HG03558 (cell line): ENCODE measurements around the gene DNAH7.
"Not testable (repeated sequence)": the region's sequence is repeated elsewhere in the genome, so short reads cannot be mapped to it uniquely, and the experiment has no call there.

Experiments
- ATAC-seq: cut with Tn5 transposase; IDR thresholded peaks from one replicate; pipeline ENCODE4 v1.9.1; 2021; ENCODE audit warnings: moderate number of reproducible peaks; ENCODE audit not compliant: unreplicated experiment; ENCODE audit errors: extremely low read depth

DNAH7 gene

GRCh38 chr2:195993623-195994022 lies 75.0 kb downstream of the DNAH7 start:
- no peak for ATAC-seq

DNA sequence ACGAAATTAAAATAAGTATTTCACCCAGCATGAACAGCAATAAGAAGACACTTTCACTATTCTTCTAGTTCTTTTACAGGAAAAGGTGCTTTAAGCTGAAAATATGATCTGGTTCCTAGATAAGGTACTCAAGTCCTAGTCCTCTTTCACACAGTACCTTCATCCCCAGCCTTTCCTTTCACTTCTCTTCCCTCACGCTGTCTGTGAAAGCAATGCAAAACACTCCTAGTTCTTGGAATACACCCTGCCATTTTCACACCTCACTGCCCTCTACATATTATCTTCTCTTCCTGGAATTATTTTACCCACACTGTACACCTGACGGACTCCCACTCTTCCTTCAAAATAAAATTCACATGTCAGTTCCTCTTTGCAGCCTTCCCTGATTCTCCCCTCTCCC lies 82.9 kb downstream of the DNAH7 start:
- ATAC-seq: no peak

DNA sequence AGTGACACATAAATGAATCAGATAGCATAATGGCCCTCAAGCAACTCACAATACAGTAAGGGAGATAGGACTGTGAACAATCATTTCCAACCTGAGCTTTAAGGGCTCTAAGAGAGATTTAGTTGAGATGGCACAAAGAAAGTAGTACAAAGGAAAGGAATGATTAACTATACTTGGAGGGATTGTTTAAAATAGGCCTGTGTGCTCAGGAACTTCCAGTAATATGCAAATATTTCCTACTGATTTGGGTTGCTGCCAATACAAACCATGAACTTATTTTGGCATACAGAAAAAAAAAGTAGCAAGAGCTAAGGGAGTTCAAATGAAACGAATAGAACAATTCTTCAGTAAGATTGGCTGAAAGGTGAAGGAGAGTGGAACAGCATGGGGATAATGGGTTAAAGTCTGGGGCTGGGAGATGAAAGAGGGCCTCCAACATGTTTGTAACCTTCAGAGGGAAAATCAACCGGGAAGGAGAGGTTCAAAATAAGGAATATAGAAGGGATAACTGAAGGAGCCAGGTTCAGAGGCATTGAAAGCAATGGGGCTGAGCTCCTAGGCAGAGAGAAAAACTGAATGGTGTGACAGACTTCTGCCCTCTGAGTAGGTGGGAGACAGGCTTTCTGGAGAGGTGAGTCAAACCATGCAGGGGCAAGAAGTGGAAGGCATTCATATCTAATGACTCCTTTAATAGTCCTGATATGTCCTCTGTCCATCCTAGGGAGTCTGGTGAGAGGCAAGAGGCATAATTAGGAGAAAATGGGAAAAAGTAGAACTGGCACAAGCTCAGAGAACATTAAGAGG lies 83.5 kb downstream of the DNAH7 start:
- ATAC-seq: no peak

DNA sequence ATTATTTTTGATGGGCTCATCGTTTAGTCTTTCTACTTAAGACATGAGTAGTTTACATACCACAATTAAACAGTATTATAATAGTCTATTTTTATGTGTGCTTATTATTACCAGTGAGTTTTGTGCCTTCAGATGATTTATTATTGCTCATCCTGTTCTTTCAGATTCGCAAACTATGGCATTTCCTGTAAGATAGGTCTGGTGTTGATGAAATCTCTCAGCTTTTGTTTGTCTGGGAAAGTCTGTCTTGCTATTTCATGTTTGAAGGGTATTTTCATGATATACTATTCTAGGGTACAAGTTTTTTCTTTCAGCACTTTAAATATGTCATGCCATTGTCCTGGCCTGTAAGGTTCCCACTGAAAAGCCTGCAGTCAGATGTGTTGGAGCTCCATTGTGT lies 101.3 kb downstream of the DNAH7 start:
- ATAC-seq: no peak

DNA sequence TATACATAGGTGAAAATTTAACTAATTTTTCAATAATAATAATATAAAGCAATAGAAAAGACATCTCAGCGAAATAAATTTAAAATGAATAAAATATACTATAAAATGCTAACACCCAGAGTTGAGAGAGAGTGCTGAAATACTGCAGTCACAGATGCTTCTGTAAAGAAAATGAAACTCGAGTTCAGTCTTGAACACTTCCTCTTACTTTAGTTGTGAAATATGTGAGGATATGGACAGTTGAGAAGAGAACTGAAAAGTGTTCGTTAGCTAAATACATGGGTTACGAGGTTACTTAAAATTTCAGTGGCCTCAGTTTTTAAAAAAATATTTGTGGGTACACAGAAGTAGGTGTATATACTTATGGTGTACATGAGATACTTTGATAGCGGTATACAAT lies 106.8 kb downstream of the DNAH7 start:
- peak; percentile 81 for ATAC-seq

DNA sequence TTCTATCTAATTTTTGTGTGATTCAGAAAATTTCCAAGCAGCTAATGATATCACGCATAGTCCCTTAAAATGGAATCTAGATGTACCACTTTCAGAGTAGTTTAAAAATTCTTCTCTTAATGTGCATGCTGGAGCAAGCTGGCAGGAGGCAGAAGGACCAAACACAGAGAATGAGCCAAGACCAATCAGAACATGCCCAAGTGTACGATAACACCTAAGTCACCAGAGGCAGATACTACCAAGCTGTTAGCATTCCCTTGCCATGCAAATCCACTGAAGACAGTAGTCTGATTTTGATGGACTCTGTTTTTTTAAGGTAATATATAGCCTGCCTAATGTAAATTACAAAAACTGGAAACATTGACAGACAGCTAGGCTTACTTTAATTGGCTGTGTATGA lies 109.3 kb downstream of the DNAH7 start:
- no peak for ATAC-seq

DNA sequence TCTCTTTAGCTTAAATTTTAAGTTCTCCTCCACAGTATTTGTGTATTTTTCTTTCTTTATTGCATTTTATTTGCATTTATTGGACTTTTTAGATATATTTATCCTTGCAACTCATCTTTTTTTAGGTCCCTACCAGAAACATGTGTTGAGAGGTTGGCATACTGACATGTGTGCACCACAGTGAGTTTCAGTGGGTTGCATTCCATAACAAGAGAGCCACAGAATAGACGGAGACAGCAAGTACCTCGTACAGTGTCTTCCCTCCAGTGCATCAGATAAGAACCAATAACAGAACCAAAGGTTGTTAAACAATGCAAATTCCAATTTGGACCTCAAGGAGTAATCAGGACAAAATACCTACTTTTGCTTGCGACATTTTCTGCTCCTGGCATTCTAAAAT lies 111.9 kb downstream of the DNAH7 start:
- ATAC-seq: no peak

DNA sequence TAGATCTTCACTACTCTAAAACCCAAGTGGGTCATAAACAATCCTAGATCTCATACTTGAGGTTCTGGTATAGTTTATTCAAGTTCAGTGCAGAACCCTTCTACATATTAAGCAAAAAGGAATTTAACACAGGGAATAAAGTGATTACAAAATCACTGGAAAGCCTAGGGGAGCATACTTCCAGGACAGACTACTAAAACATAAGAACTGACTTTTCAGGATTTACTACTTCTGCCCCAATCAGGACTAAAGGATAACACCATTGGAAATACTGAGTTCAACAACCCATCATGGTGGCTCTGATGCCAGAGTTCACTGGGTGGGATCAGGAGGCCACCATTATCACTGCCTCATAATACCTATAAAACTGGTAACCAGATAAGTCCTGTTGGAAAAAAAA lies 123.6 kb downstream of the DNAH7 start:
- ATAC-seq: no peak

DNA sequence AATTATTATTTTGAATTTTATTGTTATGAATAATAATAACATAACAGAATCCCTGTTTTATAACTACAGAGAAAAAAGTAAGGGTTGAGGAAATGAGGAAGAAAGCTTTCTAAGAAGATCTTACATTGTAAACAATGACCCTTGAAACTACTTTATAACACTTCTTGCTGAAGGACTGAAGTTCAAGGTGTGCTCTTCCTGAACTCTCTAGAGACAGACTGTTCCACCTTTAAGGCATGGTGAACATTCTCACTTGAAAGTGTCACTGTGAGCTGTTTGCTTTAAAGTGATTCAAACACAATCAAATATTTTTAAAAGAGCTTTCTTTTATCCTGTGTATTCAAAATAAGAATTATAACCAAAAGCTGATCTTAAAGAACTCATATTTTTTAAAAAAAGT lies 131.5 kb downstream of the DNAH7 start:
- ATAC-seq: no peak

- ATAC-seq: no peak
Measured at GRCh38 chr2:195934484-195934883, 134.2 kb downstream of the DNAH7 start.

- no peak for ATAC-seq
Measured at GRCh38 chr2:195929531-195929930, 139.1 kb downstream of the DNAH7 start.

DNA sequence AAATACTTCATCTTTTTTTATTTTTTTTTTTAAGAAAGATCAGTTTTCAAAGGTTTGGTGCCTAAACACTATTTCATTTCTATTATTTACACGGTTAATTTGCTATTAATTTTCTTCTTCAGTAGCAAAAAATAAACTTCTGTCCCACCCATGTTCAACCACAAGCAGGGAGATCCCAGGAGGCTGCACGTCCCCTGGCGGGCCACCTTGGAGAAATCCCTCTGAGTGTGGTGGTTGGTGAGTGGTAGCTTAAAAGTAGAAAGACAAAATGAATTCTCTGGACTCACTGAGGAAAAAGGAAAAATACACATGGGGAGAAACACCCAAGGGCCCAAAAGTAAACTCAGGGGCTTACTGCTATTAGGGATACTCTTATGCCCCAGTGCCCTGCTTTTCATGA lies 143.5 kb downstream of the DNAH7 start:
- no peak for ATAC-seq

DNA sequence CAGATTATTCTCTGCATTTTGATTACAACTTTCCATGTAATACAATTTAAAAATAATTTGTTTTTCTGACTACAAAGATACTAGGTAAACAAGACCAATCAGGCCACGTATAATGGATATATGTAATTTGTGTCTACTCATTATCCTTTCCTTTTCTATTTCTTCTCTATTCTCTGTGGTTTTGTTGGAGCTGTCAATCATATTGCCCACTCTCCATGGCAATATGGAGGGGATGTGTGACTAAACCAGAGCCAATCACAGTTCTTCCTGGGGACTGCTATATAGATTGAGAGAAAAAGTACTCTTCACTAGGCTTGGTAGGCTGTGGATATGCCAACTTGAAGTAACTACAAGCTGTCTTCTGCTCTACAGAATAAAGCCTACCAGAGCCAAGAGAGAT lies 144.7 kb downstream of the DNAH7 start:
- ATAC-seq: no peak

DNA sequence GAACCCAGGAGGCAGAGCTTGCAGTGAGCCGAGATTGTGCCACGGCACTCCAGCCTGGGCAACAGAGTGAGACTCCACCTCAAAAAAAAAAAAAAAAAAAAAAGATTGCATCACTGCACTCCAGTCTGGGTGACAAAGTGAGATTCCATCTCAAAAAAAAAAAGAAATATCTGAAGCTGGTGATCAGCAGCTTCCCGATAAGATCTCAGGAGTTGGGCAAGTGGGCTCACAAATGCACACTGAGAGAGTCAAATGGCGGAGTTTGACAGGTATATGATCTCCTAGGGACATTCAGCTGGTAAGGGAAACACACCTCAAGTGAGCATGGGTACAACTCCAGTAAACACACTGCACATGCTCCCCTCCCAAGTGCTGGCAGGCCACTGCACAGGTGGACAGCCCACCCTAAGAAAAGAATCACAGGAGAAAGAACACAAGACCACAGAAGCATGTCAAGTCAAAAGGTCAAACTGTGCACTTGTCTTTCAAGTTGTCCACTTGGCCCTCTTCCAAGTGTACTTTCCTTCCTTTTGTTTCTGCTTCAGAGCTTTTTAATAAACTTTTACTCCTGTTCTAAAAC lies 151.5 kb downstream of the DNAH7 start:
- ATAC-seq: not testable (repeated sequence)

DNA sequence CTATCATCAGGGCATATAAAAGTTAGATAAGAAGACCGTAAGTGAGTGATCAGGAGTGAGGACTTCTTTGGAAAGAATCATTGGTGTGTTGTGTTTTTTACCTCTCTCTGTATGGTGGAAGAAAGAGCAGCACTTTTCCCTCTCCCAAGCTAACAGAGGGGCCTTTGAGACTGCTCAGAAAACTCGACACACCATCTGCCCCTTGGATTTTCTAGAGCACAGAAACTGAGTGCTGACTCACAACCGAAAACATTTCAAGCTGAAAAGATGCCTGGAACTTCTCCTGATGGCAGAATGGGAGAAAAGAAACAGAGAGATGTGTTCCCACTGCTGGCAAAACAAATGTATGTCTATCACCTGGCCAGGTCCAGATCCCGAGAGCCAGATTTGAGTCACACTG lies 156.6 kb downstream of the DNAH7 start:
- ATAC-seq: no peak

DNA sequence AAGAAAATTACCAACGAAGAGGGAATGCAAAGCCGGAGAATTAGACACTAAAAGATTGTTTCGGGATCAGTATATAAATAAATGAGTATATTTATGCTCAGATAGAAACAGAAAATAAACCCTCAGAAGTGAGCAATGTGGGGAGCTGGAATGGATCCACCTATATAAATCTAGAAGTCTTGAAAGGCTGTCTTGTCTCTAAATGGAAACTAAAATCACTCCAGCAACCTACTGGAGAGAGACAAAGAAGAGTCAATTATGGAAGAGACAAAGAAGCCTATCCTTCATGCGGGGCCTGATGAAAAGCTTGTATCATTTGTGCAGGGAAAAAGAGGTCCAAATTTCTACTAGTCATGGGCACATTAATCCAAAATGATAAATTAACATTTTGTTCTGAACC lies 158.1 kb downstream of the DNAH7 start:
- ATAC-seq: no peak

DNA sequence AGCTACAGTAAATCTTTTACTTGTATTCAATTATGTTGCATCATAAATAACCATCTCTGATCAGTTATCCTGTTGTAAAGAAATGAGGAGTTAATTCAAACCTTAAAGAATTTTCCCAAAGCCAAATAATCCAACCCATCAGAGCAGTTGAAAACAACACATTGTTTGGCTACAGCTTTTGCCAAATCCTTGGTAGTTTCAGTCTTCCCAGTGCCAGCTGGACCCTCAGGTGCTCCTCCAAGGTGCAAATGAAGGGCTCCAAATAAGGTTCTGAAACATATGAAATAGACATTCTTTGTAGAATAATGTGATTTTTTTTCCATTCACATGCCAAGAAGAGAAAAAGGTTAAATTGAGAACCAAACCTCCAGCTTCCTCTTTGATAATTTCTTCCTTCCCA lies 158.7 kb downstream of the DNAH7 start:
- no peak for ATAC-seq

GRCh38 chr2:195907474-195907873 lies 161.2 kb downstream of the DNAH7 start:
- no peak for ATAC-seq

DNA sequence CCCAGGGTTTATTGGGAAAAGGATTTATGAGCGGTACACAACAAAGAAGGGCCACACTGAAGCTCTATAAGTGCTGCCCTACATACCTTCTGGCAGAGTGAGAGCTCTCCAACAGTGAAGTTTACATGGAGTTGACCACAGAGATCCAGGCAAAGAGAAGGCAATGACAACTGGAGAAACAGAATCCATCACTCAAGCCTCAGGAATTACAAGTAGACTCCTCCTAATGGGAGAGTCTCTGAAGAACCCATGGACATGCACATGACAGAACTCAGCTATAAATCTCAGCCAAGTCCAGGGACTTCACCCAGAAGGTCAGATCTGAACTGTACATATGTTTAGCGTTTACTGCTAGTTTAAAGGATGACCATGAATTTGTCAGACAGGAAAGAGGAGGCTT lies 164.7 kb downstream of the DNAH7 start:
- no peak for ATAC-seq

GRCh38 chr2:195902857-195903256 lies 165.8 kb downstream of the DNAH7 start:
- no peak for ATAC-seq

DNA sequence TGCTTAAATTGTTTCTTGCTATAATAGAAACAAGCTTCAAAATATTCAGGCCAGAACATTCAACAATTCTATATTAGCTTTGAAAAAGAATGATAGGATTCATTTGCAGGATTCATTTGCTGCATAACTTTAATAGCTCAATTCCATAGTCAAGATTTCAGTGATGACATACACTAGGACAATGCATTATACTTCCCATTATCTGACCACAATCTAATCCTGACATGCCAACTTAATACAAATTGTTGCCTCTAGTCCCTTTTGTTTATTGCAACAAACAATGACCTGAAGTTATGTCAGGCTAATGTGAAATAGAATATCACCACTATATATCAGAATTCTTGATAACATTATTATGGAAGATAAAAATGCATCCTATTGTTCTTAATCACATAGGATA lies 169.4 kb downstream of the DNAH7 start:
- ATAC-seq: no peak

- ATAC-seq: no peak
Measured at GRCh38 chr2:195898505-195899191, 170.0 kb downstream of the DNAH7 start.
